ENCODE measurements around the gene TBC1D21.

Gene TBC1D21

GRCh38 chr15:73891328-73892315, 18.3 kb downstream of the TBC1D21 start:
- TF ChIP-seq EZH2 (IDR thresholded peaks at IDR 0.05; ENCODE audit: borderline replicate concordance, low read length) (no peak), CTCF (IDR thresholded peaks at IDR 0.05; ENCODE audit: low read length) (no peak)
- H3K27me3 ChIP-seq (ENCODE audit: insufficient read depth, low read length): no peaks in the 10 kb centered on the region; the same call in 1 of the 2 replicates

GRCh38 chr15:73892446-73893226, 19.3 kb downstream of the TBC1D21 start:
- Histone ChIP-seq H4K20me1 (ENCODE audit: insufficient read depth, low read length) (no peaks in the 10 kb centered on the region), H3K9me2 (ENCODE audit: low read depth, low read length) (no peaks in the 10 kb centered on the region), H2AFZ (ENCODE audit: low read length) (no peak overlapping the region), H3F3A (ENCODE audit: insufficient read depth, low read length) (no peaks in the 10 kb centered on the region), H3K27me3 (ENCODE audit: insufficient read depth, low read length) (no peaks in the 10 kb centered on the region; the same call in 1 of the 2 replicates), H3K9ac (ENCODE audit: low read length) (no peak overlapping the region), H3K4me3 (ENCODE audit: low read depth, low read length, poor library complexity, severe bottlenecking) (no peak overlapping the region), H3K4me2 (ENCODE audit: low read length) (no peak overlapping the region), H3K27ac (ENCODE audit: low read depth, low read length, poor library complexity, severe bottlenecking) (no peak overlapping the region), H3K36me3 (ENCODE audit: insufficient read depth, low read length) (no peaks in the 10 kb centered on the region), H3K4me1 (ENCODE audit: insufficient read depth, low read length, severe bottlenecking) (no peaks in the 10 kb centered on the region), H3K9me3 (ENCODE audit: low read length) (no peaks in the 10 kb centered on the region), H3K79me2 (ENCODE audit: insufficient read depth, low read length) (no peaks in the 10 kb centered on the region)
- no peak for TF ChIP-seq EZH2 (IDR thresholded peaks at IDR 0.05; ENCODE audit: borderline replicate concordance, low read length)

More at GRCh38 chr15:73891328-73892315, 18.3 kb downstream of the TBC1D21 start:
- no peaks in the 10 kb centered on the region for H3K36me3 ChIP-seq (ENCODE audit: insufficient read depth, low read length)
- no peak overlapping the region for H3K27ac ChIP-seq (ENCODE audit: low read depth, low read length, poor library complexity, severe bottlenecking)
- H3K4me3 ChIP-seq (ENCODE audit: low read depth, low read length, poor library complexity, severe bottlenecking): no peak overlapping the region
- no peaks in the 10 kb centered on the region for H4K20me1 ChIP-seq (ENCODE audit: insufficient read depth, low read length)
- H3K79me2 ChIP-seq (ENCODE audit: insufficient read depth, low read length): no peaks in the 10 kb centered on the region
- no peaks in the 10 kb centered on the region for H3K4me1 ChIP-seq (ENCODE audit: insufficient read depth, low read length, severe bottlenecking)
- H3K9me3 ChIP-seq (ENCODE audit: low read length): no peaks in the 10 kb centered on the region
- H2AFZ ChIP-seq (ENCODE audit: low read length): no peak overlapping the region
- H3F3A ChIP-seq (ENCODE audit: insufficient read depth, low read length): no peaks in the 10 kb centered on the region
- H3K4me2 ChIP-seq (ENCODE audit: low read length): no peak overlapping the region
- no peak overlapping the region for H3K9ac ChIP-seq (ENCODE audit: low read length)
- H3K9me2 ChIP-seq (ENCODE audit: low read depth, low read length): no peaks in the 10 kb centered on the region

- TF ChIP-seq EZH2 (IDR thresholded peaks at IDR 0.05; ENCODE audit: borderline replicate concordance, low read length) (no peak), CTCF (IDR thresholded peaks at IDR 0.05; ENCODE audit: low read length) (no peak)
- no peaks in the 10 kb centered on the region; the same call in 1 of the 2 replicates for H3K27me3 ChIP-seq (ENCODE audit: insufficient read depth, low read length)
- H3K27ac ChIP-seq (ENCODE audit: low read depth, low read length, poor library complexity, severe bottlenecking): no peak overlapping the region
Observed at GRCh38 chr15:73894133-73894814, 20.9 kb downstream of the TBC1D21 start.

More at GRCh38 chr15:73894133-73894814, 20.9 kb downstream of the TBC1D21 start:
- Histone ChIP-seq H3K9ac (ENCODE audit: low read length) (no peak overlapping the region), H3K9me3 (ENCODE audit: low read length) (no peaks in the 10 kb centered on the region), H3K36me3 (ENCODE audit: insufficient read depth, low read length) (no peaks in the 10 kb centered on the region), H3K9me2 (ENCODE audit: low read depth, low read length) (no peaks in the 10 kb centered on the region), H3K79me2 (ENCODE audit: insufficient read depth, low read length) (no peaks in the 10 kb centered on the region), H3K4me2 (ENCODE audit: low read length) (no peak overlapping the region), H2AFZ (ENCODE audit: low read length) (no peak overlapping the region), H4K20me1 (ENCODE audit: insufficient read depth, low read length) (no peaks in the 10 kb centered on the region), H3K4me1 (ENCODE audit: insufficient read depth, low read length, severe bottlenecking) (no peaks in the 10 kb centered on the region), H3K4me3 (ENCODE audit: low read depth, low read length, poor library complexity, severe bottlenecking) (no peak overlapping the region), H3F3A (ENCODE audit: insufficient read depth, low read length) (no peaks in the 10 kb centered on the region)

All from OCI-LY1 (cell line).